K562 (cell line): ENCODE data around the gene PSPH. TPM values are rescaled to one million over a fixed set of nuclear protein-coding genes. Genes with fewer than 3 reads are reported as not detected.

ENCODE experiments used
- HCFC1 ChIP-seq: IDR thresholded peaks from 2 replicates; pipeline ENCODE4 v1.6.1; 2012; ENCODE audit warnings: low read depth, low read length, improper control_type of control experiment
- KAT7 ChIP-seq: sonication (generic); formaldehyde crosslinking; IDR thresholded peaks from 2 replicates; pipeline ENCODE4 v1.8.0; 2022; ENCODE audit warnings: missing genetic modification reagents, mild to moderate bottlenecking, borderline replicate concordance
- MNT ChIP-seq, 2 experiments: fragments of 450-650 bp; conservative IDR thresholded peaks; 2 replicates each; pipeline ENCODE4 v1.6.1; 2017; ENCODE audit warnings: mild to moderate bottlenecking in 2 of 2, moderate library complexity in 2 of 2
- POLR2H ChIP-seq: IDR thresholded peaks from 2 replicates; pipeline ENCODE4 v1.6.1; 2016; ENCODE audit warnings: missing genetic modification characterization, low read depth, mild to moderate bottlenecking, control low read depth, missing compliant biosample characterization, moderate library complexity
- RCOR1 ChIP-seq, 2 experiments: IDR thresholded peaks; 2 replicates each; pipeline ENCODE4 v1.6.1; 2012; ENCODE audit warnings: low read depth in 2 of 2, low read length in 2 of 2, borderline replicate concordance in 1 of 2, improper control_type of control experiment in 1 of 2
- RNF219 ChIP-seq: fragments of 250-450 bp; sonication (Bioruptor Pico); IDR thresholded peaks from 2 replicates; pipeline ENCODE4 v1.5.0; 2022; ENCODE audit warnings: mild to moderate bottlenecking
- SMAD2 ChIP-seq: fragments of 150-350 bp; IDR thresholded peaks from 2 replicates; pipeline ENCODE4 v1.6.1; 2014; ENCODE audit warnings: low read depth, mild to moderate bottlenecking, low read length
- TRIM24 ChIP-seq, 2 experiments: fragments of 450-650 bp; IDR thresholded peaks; 2 replicates each; pipeline ENCODE4 v1.6.1; 2016
- ZNF3 ChIP-seq: fragments of 250-450 bp; sonication (Bioruptor Pico); IDR thresholded peaks from 2 replicates; pipeline ENCODE4 v1.5.0; 2021; ENCODE audit warnings: mild to moderate bottlenecking, moderate library complexity
- polyA plus RNA-seq, 8 experiments: library from polyadenylated mRNA; depleted of rRNA in 4 of 8; stranded (reverse) in 5 of 8; unstranded in 3 of 8; fragments of >200 nt; fragmentation: Nextera tagmentation in 2 of 8; fragmentation: Illumina TruSeq in 1 of 8; extraction: Ambion mirVana in 2 of 8; extraction: Trizol in 1 of 8; gene quantifications; 2 replicates each; pipeline versions ENCODE4 v1.2.1 to v1.2.3, GENCODE V29; 2011 to 2014; ENCODE audit warnings: inconsistent platforms in 1 of 8, missing spikeins in 1 of 8
- total RNA-seq, 7 experiments: library from RNA; depleted of rRNA in 6 of 7; stranded (reverse); fragments of >200 nt in 6 of 7; fragmentation: Illumina TruSeq in 2 of 7; extraction: Trizol in 2 of 7; gene quantifications; 2 replicates each; pipeline versions ENCODE4 v1.2.1 to v1.2.3, GENCODE V29; 2011 to 2021; ENCODE audit warnings: low replicate concordance in 1 of 7
- TF ChIP-seq, protein P1 (sequence below): IDR thresholded peaks from 3 replicates; pipeline ENCODE4 v1.6.1; 2011; ENCODE audit warnings: borderline replicate concordance, mild to moderate bottlenecking; ENCODE audit not compliant: insufficient read length, insufficient read depth
- TF ChIP-seq, protein P2 (sequence below): IDR thresholded peaks from 2 replicates; pipeline ENCODE4 v1.6.1; 2014; ENCODE audit warnings: antibody characterized with exemption
- TF ChIP-seq, protein P3 (sequence below): fragments of 250-450 bp; sonication (Bioruptor Pico); IDR thresholded peaks from 2 replicates; pipeline ENCODE4 v1.8.0; 2021; ENCODE audit warnings: moderate library complexity, mild to moderate bottlenecking, inconsistent platforms
- TF ChIP-seq, protein P4 (sequence below): sonication (generic); formaldehyde crosslinking; IDR thresholded peaks from 2 replicates; pipeline ENCODE4 v1.8.0; 2023; ENCODE audit warnings: mild to moderate bottlenecking, missing genetic modification reagents

PSPH gene
- total and polyA plus RNA-seq, 9 of the 15 experiments (the other 6 are each of a cell fraction or from before 2014, with no cell fraction given) = 6.3 to 46.8 (median 20.2) TPM

- TF ChIP-seq, protein P1, sequence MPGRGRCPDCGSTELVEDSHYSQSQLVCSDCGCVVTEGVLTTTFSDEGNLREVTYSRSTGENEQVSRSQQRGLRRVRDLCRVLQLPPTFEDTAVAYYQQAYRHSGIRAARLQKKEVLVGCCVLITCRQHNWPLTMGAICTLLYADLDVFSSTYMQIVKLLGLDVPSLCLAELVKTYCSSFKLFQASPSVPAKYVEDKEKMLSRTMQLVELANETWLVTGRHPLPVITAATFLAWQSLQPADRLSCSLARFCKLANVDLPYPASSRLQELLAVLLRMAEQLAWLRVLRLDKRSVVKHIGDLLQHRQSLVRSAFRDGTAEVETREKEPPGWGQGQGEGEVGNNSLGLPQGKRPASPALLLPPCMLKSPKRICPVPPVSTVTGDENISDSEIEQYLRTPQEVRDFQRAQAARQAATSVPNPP = no peak
- TF ChIP-seq RCOR1 (IDR thresholded peaks at IDR 0.05; ENCODE audit: borderline replicate concordance in 1 of 2, low read depth in 2 of 2, low read length in 2 of 2) = peak in 1 of 2 experiments; percentile 55; a peak in 2 of 4 replicates
- TF ChIP-seq, protein P2, sequence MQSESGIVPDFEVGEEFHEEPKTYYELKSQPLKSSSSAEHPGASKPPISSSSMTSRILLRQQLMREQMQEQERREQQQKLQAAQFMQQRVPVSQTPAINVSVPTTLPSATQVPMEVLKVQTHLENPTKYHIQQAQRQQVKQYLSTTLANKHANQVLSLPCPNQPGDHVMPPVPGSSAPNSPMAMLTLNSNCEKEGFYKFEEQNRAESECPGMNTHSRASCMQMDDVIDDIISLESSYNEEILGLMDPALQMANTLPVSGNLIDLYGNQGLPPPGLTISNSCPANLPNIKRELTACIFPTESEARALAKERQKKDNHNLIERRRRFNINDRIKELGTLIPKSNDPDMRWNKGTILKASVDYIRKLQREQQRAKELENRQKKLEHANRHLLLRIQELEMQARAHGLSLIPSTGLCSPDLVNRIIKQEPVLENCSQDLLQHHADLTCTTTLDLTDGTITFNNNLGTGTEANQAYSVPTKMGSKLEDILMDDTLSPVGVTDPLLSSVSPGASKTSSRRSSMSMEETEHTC = no peak
- no peak for TF ChIP-seq SMAD2
- peak in 1 of 2 experiments; percentile 90 for TF ChIP-seq MNT (conservative IDR thresholded peaks at IDR 0.05)
- no peak for TF ChIP-seq KAT7 (CRISPR knock-in tag)
- no peak for TF ChIP-seq ZNF3 (CRISPR knock-in tag)
- TF ChIP-seq TRIM24 (IDR thresholded peaks at IDR 0.05) = peak in 1 of 2 experiments; percentile 35; a peak in 1 of 4 replicates
- TF ChIP-seq POLR2H (tag) = peak; percentile 90
- TF ChIP-seq, protein P3, sequence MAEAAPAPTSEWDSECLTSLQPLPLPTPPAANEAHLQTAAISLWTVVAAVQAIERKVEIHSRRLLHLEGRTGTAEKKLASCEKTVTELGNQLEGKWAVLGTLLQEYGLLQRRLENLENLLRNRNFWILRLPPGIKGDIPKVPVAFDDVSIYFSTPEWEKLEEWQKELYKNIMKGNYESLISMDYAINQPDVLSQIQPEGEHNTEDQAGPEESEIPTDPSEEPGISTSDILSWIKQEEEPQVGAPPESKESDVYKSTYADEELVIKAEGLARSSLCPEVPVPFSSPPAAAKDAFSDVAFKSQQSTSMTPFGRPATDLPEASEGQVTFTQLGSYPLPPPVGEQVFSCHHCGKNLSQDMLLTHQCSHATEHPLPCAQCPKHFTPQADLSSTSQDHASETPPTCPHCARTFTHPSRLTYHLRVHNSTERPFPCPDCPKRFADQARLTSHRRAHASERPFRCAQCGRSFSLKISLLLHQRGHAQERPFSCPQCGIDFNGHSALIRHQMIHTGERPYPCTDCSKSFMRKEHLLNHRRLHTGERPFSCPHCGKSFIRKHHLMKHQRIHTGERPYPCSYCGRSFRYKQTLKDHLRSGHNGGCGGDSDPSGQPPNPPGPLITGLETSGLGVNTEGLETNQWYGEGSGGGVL (CRISPR knock-in tag) = no peak
- peak; percentile 45; the same call in 1 of the 2 replicates for TF ChIP-seq HCFC1
- no peak for TF ChIP-seq RNF219
- TF ChIP-seq, protein P4, sequence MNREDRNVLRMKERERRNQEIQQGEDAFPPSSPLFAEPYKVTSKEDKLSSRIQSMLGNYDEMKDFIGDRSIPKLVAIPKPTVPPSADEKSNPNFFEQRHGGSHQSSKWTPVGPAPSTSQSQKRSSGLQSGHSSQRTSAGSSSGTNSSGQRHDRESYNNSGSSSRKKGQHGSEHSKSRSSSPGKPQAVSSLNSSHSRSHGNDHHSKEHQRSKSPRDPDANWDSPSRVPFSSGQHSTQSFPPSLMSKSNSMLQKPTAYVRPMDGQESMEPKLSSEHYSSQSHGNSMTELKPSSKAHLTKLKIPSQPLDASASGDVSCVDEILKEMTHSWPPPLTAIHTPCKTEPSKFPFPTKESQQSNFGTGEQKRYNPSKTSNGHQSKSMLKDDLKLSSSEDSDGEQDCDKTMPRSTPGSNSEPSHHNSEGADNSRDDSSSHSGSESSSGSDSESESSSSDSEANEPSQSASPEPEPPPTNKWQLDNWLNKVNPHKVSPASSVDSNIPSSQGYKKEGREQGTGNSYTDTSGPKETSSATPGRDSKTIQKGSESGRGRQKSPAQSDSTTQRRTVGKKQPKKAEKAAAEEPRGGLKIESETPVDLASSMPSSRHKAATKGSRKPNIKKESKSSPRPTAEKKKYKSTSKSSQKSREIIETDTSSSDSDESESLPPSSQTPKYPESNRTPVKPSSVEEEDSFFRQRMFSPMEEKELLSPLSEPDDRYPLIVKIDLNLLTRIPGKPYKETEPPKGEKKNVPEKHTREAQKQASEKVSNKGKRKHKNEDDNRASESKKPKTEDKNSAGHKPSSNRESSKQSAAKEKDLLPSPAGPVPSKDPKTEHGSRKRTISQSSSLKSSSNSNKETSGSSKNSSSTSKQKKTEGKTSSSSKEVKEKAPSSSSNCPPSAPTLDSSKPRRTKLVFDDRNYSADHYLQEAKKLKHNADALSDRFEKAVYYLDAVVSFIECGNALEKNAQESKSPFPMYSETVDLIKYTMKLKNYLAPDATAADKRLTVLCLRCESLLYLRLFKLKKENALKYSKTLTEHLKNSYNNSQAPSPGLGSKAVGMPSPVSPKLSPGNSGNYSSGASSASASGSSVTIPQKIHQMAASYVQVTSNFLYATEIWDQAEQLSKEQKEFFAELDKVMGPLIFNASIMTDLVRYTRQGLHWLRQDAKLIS (CRISPR knock-in tag) = 0 out of 2 replicates have a peak, but pooled peaks have one; percentile 51
Observed at GRCh38 chr7:56051339-56052191, at the start of gene PSPH, which contains the start of gene CCT6A (continued).
